ENCODE measurements around the gene PANK2.

Gene PANK2

DNA sequence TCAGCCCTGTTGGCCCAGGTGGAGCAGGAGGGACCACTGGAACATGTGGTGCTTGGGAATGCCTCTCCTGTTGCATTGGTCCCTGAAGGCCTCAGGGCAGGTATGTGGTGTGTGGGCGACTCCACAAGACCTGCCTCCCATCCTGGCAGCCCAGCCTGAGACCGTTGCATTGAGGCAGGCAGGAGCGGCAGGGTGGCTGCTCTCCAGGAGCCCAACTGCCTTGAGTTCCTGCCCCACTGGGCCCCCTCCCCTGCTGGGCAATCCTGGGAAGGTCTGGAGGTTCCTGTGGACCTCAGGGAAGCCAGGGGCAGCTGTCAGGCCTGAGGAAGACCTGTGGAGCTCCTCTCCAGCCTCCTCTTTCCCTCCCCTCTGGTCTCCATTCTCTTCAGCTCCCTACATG, 22.7 kb upstream of the PANK2 start:
- no peak overlapping the region for H3K27ac ChIP-seq (ENCODE audit: low read depth, low read length, poor library complexity, severe bottlenecking)
- no peak for TF ChIP-seq EZH2 (IDR thresholded peaks at IDR 0.05; ENCODE audit: borderline replicate concordance, low read length)
- TF ChIP-seq, protein P1, sequence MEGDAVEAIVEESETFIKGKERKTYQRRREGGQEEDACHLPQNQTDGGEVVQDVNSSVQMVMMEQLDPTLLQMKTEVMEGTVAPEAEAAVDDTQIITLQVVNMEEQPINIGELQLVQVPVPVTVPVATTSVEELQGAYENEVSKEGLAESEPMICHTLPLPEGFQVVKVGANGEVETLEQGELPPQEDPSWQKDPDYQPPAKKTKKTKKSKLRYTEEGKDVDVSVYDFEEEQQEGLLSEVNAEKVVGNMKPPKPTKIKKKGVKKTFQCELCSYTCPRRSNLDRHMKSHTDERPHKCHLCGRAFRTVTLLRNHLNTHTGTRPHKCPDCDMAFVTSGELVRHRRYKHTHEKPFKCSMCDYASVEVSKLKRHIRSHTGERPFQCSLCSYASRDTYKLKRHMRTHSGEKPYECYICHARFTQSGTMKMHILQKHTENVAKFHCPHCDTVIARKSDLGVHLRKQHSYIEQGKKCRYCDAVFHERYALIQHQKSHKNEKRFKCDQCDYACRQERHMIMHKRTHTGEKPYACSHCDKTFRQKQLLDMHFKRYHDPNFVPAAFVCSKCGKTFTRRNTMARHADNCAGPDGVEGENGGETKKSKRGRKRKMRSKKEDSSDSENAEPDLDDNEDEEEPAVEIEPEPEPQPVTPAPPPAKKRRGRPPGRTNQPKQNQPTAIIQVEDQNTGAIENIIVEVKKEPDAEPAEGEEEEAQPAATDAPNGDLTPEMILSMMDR (IDR thresholded peaks at IDR 0.05; ENCODE audit: low read length): no peak
- no peaks in the 10 kb centered on the region for H3K4me1 ChIP-seq (ENCODE audit: insufficient read depth, low read length, severe bottlenecking)
- peaks cover 69% of the 10 kb centered on the region for H3K36me3 ChIP-seq (ENCODE audit: insufficient read depth, low read length)
- no peaks in the 10 kb centered on the region for H3K9me2 ChIP-seq (ENCODE audit: low read depth, low read length)
- H3F3A ChIP-seq (ENCODE audit: insufficient read depth, low read length): no peaks in the 10 kb centered on the region
- H4K20me1 ChIP-seq (ENCODE audit: insufficient read depth, low read length): no peaks in the 10 kb centered on the region
- H2AFZ ChIP-seq (ENCODE audit: low read length): no peak overlapping the region
- H3K9ac ChIP-seq (ENCODE audit: low read length): no peak overlapping the region
- peaks cover 3% of the 10 kb centered on the region; the same call in 1 of the 2 replicates for H3K9me3 ChIP-seq (ENCODE audit: low read length)
- no peaks in the 10 kb centered on the region for H3K27me3 ChIP-seq (ENCODE audit: insufficient read depth, low read length)
- no peak overlapping the region for H3K4me2 ChIP-seq (ENCODE audit: low read length)
- H3K79me2 ChIP-seq (ENCODE audit: insufficient read depth, low read length): no peaks in the 10 kb centered on the region
- no peak overlapping the region for H3K4me3 ChIP-seq (ENCODE audit: low read depth, low read length, poor library complexity, severe bottlenecking)

DNA sequence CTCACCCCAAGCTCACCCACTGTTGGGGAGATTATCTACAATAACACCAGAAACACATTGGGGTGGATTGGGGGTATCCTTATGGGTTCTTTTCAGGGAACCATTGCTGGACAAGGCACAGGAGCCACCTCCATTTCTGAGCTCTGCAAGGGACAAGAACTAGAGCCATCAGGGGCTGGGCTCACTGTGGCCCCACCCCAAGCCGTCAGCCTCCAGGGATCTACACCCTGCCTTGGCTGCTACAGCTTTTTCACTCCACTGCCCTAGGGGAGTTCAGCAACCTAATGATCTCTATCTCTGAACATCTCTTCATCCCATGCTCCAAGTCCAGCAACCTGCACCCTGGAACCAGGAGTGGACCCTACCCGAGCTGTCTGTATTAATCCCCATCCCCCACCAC, 21.4 kb upstream of the PANK2 start:
- no peak overlapping the region for H2AFZ ChIP-seq (ENCODE audit: low read length)
- H3K4me1 ChIP-seq (ENCODE audit: insufficient read depth, low read length, severe bottlenecking): no peaks in the 10 kb centered on the region
- no peak overlapping the region for H3K4me2 ChIP-seq (ENCODE audit: low read length)
- H3K4me3 ChIP-seq (ENCODE audit: low read depth, low read length, poor library complexity, severe bottlenecking): no peak overlapping the region
- H3F3A ChIP-seq (ENCODE audit: insufficient read depth, low read length): no peaks in the 10 kb centered on the region
- H3K27me3 ChIP-seq (ENCODE audit: insufficient read depth, low read length): no peaks in the 10 kb centered on the region
- TF ChIP-seq, protein P1 (IDR thresholded peaks at IDR 0.05; ENCODE audit: low read length): no peak
- TF ChIP-seq EZH2 (IDR thresholded peaks at IDR 0.05; ENCODE audit: borderline replicate concordance, low read length): no peak
- H4K20me1 ChIP-seq (ENCODE audit: insufficient read depth, low read length): no peaks in the 10 kb centered on the region
- no peak overlapping the region for H3K9ac ChIP-seq (ENCODE audit: low read length)
- H3K79me2 ChIP-seq (ENCODE audit: insufficient read depth, low read length): no peaks in the 10 kb centered on the region
- H3K9me2 ChIP-seq (ENCODE audit: low read depth, low read length): no peaks in the 10 kb centered on the region
- H3K36me3 ChIP-seq (ENCODE audit: insufficient read depth, low read length): peaks cover 68% of the 10 kb centered on the region
- H3K27ac ChIP-seq (ENCODE audit: low read depth, low read length, poor library complexity, severe bottlenecking): no peak overlapping the region
- no peaks in the 10 kb centered on the region for H3K9me3 ChIP-seq (ENCODE audit: low read length)

DNA sequence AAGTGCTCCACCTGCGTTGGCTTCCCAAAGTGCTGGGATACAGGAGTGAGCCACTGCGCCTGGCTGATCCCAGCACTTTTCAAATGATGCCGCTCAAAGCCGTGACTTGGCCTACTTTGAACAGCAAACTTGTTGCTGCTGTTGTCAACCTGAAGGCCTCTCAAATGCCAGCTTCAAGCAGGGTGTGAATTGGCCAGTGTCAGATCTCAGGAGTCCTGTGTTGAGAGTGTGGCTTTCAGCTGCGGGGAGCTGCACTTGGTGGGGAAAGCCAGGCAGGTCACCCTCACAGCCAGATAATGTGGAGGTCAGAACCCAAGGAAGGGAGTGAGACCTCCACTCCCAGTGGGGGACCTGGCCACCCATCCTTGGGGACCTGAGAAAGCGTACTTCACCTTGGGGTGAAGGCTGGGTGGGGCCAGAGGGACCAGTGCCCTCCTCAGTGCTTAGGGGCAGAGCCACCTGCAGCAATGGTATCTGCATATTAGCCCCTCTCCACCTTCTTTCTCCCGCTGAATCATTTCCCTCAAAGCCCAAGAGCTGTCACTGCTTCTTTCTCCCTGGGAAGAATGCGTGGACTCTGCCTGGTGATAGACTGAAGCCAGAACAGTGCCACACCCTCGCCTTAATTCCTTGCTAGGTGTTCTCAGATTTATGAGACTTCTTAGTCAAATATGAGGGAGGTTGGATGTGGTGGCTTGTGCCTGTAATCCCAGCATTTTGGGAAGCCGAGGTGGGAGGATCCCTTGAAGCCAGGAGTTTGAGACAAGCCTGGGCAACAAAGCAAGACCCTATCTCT, 19.1 kb upstream of the PANK2 start:
- H3K27ac ChIP-seq (ENCODE audit: low read depth, low read length, poor library complexity, severe bottlenecking): no peak overlapping the region
- H3F3A ChIP-seq (ENCODE audit: insufficient read depth, low read length): no peaks in the 10 kb centered on the region
- no peaks in the 10 kb centered on the region for H3K27me3 ChIP-seq (ENCODE audit: insufficient read depth, low read length)
- H3K4me1 ChIP-seq (ENCODE audit: insufficient read depth, low read length, severe bottlenecking): no peaks in the 10 kb centered on the region
- no peak overlapping the region for H2AFZ ChIP-seq (ENCODE audit: low read length)
- no peaks in the 10 kb centered on the region for H4K20me1 ChIP-seq (ENCODE audit: insufficient read depth, low read length)
- TF ChIP-seq, protein P1 (IDR thresholded peaks at IDR 0.05; ENCODE audit: low read length): no peak
- no peak for TF ChIP-seq EZH2 (IDR thresholded peaks at IDR 0.05; ENCODE audit: borderline replicate concordance, low read length)
- H3K4me3 ChIP-seq (ENCODE audit: low read depth, low read length, poor library complexity, severe bottlenecking): no peak overlapping the region
- no peak overlapping the region for H3K4me2 ChIP-seq (ENCODE audit: low read length)
- no peaks in the 10 kb centered on the region for H3K9me3 ChIP-seq (ENCODE audit: low read length)
- no peaks in the 10 kb centered on the region for H3K9me2 ChIP-seq (ENCODE audit: low read depth, low read length)
- peaks cover 67% of the 10 kb centered on the region for H3K36me3 ChIP-seq (ENCODE audit: insufficient read depth, low read length)
- H3K9ac ChIP-seq (ENCODE audit: low read length): no peak overlapping the region
- H3K79me2 ChIP-seq (ENCODE audit: insufficient read depth, low read length): no peaks in the 10 kb centered on the region
